Naive thymus-derived CD8-positive, alpha-beta T cell (primary cell): ENCODE measurements around the gene PRUNE1. TPM values are rescaled to one million over a fixed set of nuclear protein-coding genes. Genes with fewer than 3 reads are reported as not detected.

Source experiments
- ATAC-seq, 2 donors: fragments of 150-1000 bp; cut with Tn5 transposase in 1 of 2; sonication (Bioruptor Pico), chemical (Tn5 transposase) in 1 of 2; 1 replicate in 1 of 2; 2 replicates in 1 of 2; pipeline ENCODE4 v1.10.0; 2021; ENCODE audit warnings: mild to moderate bottlenecking in 2 of 2, moderate library complexity in 2 of 2
- POLR2A ChIA-PET: fragments of 350-600 bp; sonication (Branson Sonifier 250); formaldehyde crosslinking; loops from one replicate; lab custom pipeline; 2021; ENCODE audit warnings: antibody characterized with exemption; lab: Charles Lee
- DNase-seq, 10 donors: peaks; one replicate each; pipeline versions ENCODE4 v3.0.0 to v3.0.0-alpha.2; 2020 to 2022
- H3K27ac Mint-ChIP-seq, 10 donors: one replicate each; pipeline ENCODE4 v1.8.0; 2020 to 2022; ENCODE audit warnings: mild to moderate bottlenecking in 10 of 10, mixed read lengths in 10 of 10, moderate library complexity in 4 of 10, inconsistent platforms in 1 of 10
- H3K27me3 Mint-ChIP-seq, 5 donors: one replicate each; pipeline ENCODE4 v1.8.0; 2021 to 2022; ENCODE audit warnings: mixed read lengths in 5 of 5
- H3K36me3 Mint-ChIP-seq, 3 donors: one replicate each; pipeline ENCODE4 v1.8.0; 2020 to 2022; ENCODE audit warnings: mixed read lengths in 3 of 3, mild to moderate bottlenecking in 2 of 3, inconsistent platforms in 1 of 3
- H3K4me1 Mint-ChIP-seq, 4 donors: one replicate each; pipeline ENCODE4 v1.8.0; 2021 to 2022; ENCODE audit warnings: mixed read lengths in 4 of 4
- H3K4me3 Mint-ChIP-seq, 10 donors: one replicate each; pipeline ENCODE4 v1.8.0; 2020 to 2022; ENCODE audit warnings: mild to moderate bottlenecking in 10 of 10, mixed read lengths in 10 of 10, moderate library complexity in 6 of 10, inconsistent platforms in 1 of 10
- H3K9me3 Mint-ChIP-seq, 9 donors: one replicate each; pipeline ENCODE4 v1.8.0; 2020 to 2022; ENCODE audit warnings: mixed read lengths in 9 of 9, mild to moderate bottlenecking in 3 of 9, inconsistent platforms in 1 of 9, moderate library complexity in 1 of 9
- polyA plus RNA-seq, 3 donors: library from polyadenylated mRNA; unstranded; fragments of 300-500 nt; fragmentation: Illumina TruSeq; gene quantifications; one replicate each; pipeline ENCODE4 v1.2.3, GENCODE V29; 2021
- total RNA-seq, 8 experiments: library from RNA in 2 of 8; stranded (reverse) in 2 of 8; gene quantifications; one replicate each; pipeline ENCODE4 v1.2.3 and lab custom pipeline; 2021 to 2026

The PRUNE1 gene
- total and polyA plus RNA-seq, 5 experiments from 2014 or later, result 35.7 to 55.1 (median 53.2) TPM

GRCh38 chr1:151069103-151069486 lies 60.8 kb downstream of the PRUNE1 start:
- Mint-ChIP-seq H3K4me1 (peaks cover 16 to 44% (median 34%) of the 10 kb centered on the region in 4 donors), H3K27me3 (no peaks in the 10 kb centered on the region), H3K36me3 (peaks cover 0 to 17% (median 0%) of the 10 kb centered on the region in 3 donors), H3K27ac (peak overlapping the region; percentile 79 to 100 (median 99)), H3K9me3 (no peaks in the 10 kb centered on the region), H3K4me3 (peak overlapping the region; percentile 95 to 100 (median 100))
- POLR2A ChIA-PET, result interaction anchor here (1.5 to 9.1 kb wide), 4 partner anchors 10 to 705 kb away, joined by 3 to 186 read pairs (median 24); partner anchors contain the start of genes C1orf56, CDC42SE1, MLLT11 and RPRD2
- DNase-seq (no peak), ATAC-seq (no peak)

DNA sequence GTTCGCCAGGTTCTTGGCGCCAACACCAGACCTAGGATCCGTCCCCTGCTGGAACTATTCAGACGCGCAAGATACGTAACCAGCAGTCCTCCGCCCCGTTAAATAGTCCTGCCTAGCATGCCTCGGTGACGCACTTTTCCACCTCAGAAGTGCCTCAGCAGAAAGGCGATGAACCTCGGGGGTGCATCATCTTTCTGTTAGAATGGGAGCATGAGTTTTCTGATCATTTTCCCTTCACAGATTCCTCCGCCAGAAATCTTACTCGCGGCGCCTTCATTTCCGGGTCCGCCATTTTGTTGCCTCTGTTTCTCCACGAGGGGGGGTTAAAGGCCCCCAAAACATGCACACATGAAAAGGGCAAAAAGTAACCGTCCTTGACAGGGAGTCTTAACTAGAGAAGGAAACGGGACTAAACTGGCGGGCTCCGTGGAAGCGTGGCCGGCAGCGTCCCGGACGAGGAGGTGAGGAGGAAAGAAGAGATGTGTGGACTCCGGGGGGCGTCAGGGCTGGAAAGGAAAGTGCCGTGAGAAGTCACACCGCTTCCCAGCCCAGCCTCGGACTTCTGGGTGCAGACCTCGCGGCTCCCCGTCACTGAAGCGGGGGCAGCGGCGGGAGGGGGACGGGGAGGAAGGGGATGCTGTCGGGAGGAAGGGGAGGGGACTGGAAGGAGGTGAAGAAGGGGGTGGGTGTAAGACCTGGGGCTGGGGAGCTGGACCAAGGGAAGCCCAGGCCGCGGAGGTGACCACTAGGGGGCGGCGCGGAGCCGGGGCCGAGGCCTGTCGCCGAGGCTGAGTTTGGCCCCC lies 62.4 kb downstream of the PRUNE1 start, which contains the start of gene GABPB2:
GABPB2 (plus strand) TSS at position 288 of the 803 bp plus-strand sequence. CDS start 17,429 bp downstream, outside the sequence.
- POLR2A ChIA-PET, result interaction anchor here (0.6 to 9.1 kb wide), 19 partner anchors 12 to 707 kb away, joined by 3 to 186 read pairs (median 4); partner anchors contain the start of genes C1orf56, CDC42SE1, MLLT11 and PSMD4
- Mint-ChIP-seq H3K36me3 (peaks cover 0 to 30% (median 2%) of the 10 kb centered on the region in 3 donors), H3K4me3 (peak within 1 kb of the TSS; percentile 95 to 100 (median 100)), H3K4me1 (peaks cover 12 to 42% (median 31%) of the 10 kb centered on the region in 4 donors), H3K27me3 (no peaks in the 10 kb centered on the region), H3K9me3 (no peaks in the 10 kb centered on the region), H3K27ac (peak within 1 kb of the TSS; percentile 98 to 100 (median 100))
- peak; percentile 82 for ATAC-seq
- peak; percentile 80 to 95 (median 86) for DNase-seq

DNA sequence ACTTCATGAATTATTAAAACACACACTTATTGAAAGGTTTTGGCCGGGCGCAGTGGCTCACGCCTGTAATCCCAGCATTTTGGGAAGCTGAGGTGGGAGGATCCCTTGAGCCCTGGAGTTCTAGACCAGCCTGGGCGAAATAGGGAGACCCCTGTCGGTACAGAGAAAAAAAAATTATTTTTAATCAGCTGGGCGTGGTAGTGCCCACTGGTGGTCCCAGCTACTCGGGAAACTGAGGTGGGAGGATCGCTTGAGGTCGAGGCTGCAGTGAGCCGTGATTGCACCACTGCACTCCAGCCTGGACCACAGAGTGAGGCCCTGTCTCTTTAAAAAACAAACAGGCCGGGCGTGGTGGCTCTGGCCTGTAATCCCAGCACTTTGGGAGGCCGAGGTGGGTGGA lies 64.0 kb downstream of the PRUNE1 start:
- Mint-ChIP-seq H3K27ac (peak overlapping the region; percentile 18 to 100 (median 100)), H3K4me3 (peak overlapping the region; percentile 95 to 100 (median 100)), H3K4me1 (peaks cover 10 to 44% (median 33%) of the 10 kb centered on the region in 4 donors), H3K27me3 (no peaks in the 10 kb centered on the region), H3K9me3 (no peaks in the 10 kb centered on the region), H3K36me3 (peaks cover 0 to 38% (median 2%) of the 10 kb centered on the region in 3 donors)
- DNase-seq, result no peak
- ATAC-seq, result no peak
- POLR2A ChIA-PET, result interaction anchor here (1.2 to 9.1 kb wide), 6 partner anchors 14 to 46 kb away, joined by 3 to 186 read pairs (median 9); partner anchors contain the start of genes C1orf56, CDC42SE1 and MLLT11

Other genes with a start within 250 kb of the PRUNE1 start
- 10 to 100 TPM; 69.3 to 72.5 TPM for gene CTSS, start 242.7 kb upstream of the PRUNE1 start, total RNA-seq
- gene CTSS, start 242.7 kb upstream of the PRUNE1 start, polyA plus RNA-seq, result 100 to 1,000 TPM; 111 to 137 (median 113) TPM
- 10 to 100 TPM in 1 of 2 experiments, 1 to 10 TPM in 1; 9.0 to 11.1 TPM for gene CTSK, start 200.2 kb upstream of the PRUNE1 start, total RNA-seq
- gene CTSK, start 200.2 kb upstream of the PRUNE1 start, polyA plus RNA-seq, result under 1 TPM in 2 of 3 donors, not detected in 1; 0.21 to 0.84 TPM
- 10 to 100 TPM; 40.2 to 41.6 TPM for gene ARNT, start 131.8 kb upstream of the PRUNE1 start, total RNA-seq
- 10 to 100 TPM; 16.8 to 25.6 (median 21.6) TPM for gene ARNT, start 131.8 kb upstream of the PRUNE1 start, polyA plus RNA-seq
- not detected for gene CTXND2, start 121.3 kb upstream of the PRUNE1 start, total RNA-seq
- gene CTXND2, start 121.3 kb upstream of the PRUNE1 start, polyA plus RNA-seq, result not detected
- 10 to 100 TPM; 82.6 to 95.2 TPM for gene SETDB1, start 82.1 kb upstream of the PRUNE1 start, total RNA-seq
- 10 to 100 TPM in 2 of 3 donors, 1 to 10 TPM in 1; 9.9 to 17.5 (median 10.1) TPM for gene SETDB1, start 82.1 kb upstream of the PRUNE1 start, polyA plus RNA-seq
- gene CERS2, start 33.6 kb upstream of the PRUNE1 start, total RNA-seq, result 100 to 1,000 TPM; 142 to 143 TPM
- 100 to 1,000 TPM; 110 to 129 (median 118) TPM for gene CERS2, start 33.6 kb upstream of the PRUNE1 start, polyA plus RNA-seq
- gene ANXA9, start 26.2 kb upstream of the PRUNE1 start, total RNA-seq, result under 1 TPM in 1 of 2 experiments, not detected in 1; 0.49 TPM
- gene ANXA9, start 26.2 kb upstream of the PRUNE1 start, polyA plus RNA-seq, result under 1 TPM in 1 of 3 donors, not detected in 2; 0.10 TPM
- 10 to 100 TPM; 18.3 to 20.2 TPM for gene MINDY1, start 1.5 kb upstream of the PRUNE1 start, total RNA-seq
- 10 to 100 TPM in 1 of 3 donors, 1 to 10 TPM in 2; 2.7 to 12.6 (median 4.9) TPM for gene MINDY1, start 1.5 kb upstream of the PRUNE1 start, polyA plus RNA-seq
- 1 to 10 TPM; 3.8 to 5.3 TPM for gene BNIPL, start 28.1 kb downstream of the PRUNE1 start, total RNA-seq
- gene BNIPL, start 28.1 kb downstream of the PRUNE1 start, polyA plus RNA-seq, result under 1 TPM in 2 of 3 donors, not detected in 1; 0.15 to 0.30 TPM
- gene C1orf56, start 39.3 kb downstream of the PRUNE1 start, total RNA-seq, result 1 to 10 TPM; 4.2 to 4.4 TPM
- gene C1orf56, start 39.3 kb downstream of the PRUNE1 start, polyA plus RNA-seq, result 1 to 10 TPM; 2.6 to 5.2 (median 4.5) TPM
- gene CDC42SE1, start 51.2 kb downstream of the PRUNE1 start, total RNA-seq, result 100 to 1,000 TPM; 482 TPM
- 10 to 100 TPM; 77.9 to 89.3 (median 80.9) TPM for gene CDC42SE1, start 51.2 kb downstream of the PRUNE1 start, polyA plus RNA-seq
- 1 to 10 TPM; 4.9 to 5.8 TPM for gene MLLT11, start 51.9 kb downstream of the PRUNE1 start, total RNA-seq
- gene MLLT11, start 51.9 kb downstream of the PRUNE1 start, polyA plus RNA-seq, result 1 to 10 TPM; 6.7 to 7.5 (median 7.4) TPM
- 10 to 100 TPM; 39.6 to 43.8 TPM for gene GABPB2, start 62.3 kb downstream of the PRUNE1 start, total RNA-seq
- gene GABPB2, start 62.3 kb downstream of the PRUNE1 start, polyA plus RNA-seq, result 10 to 100 TPM in 1 of 3 donors, 1 to 10 TPM in 2; 4.8 to 16.4 (median 5.4) TPM
- gene SEMA6C, start 138.2 kb downstream of the PRUNE1 start, total RNA-seq, result 10 to 100 TPM; 10.6 to 13.2 TPM
- 1 to 10 TPM in 1 of 3 donors, under 1 TPM in 2; 0.57 to 1.1 (median 0.81) TPM for gene SEMA6C, start 138.2 kb downstream of the PRUNE1 start, polyA plus RNA-seq
- gene TNFAIP8L2, start 148.2 kb downstream of the PRUNE1 start, total RNA-seq, result 10 to 100 TPM; 31.5 to 33.1 TPM
- gene TNFAIP8L2, start 148.2 kb downstream of the PRUNE1 start, polyA plus RNA-seq, result 10 to 100 TPM in 2 of 3 donors, 1 to 10 TPM in 1; 9.9 to 37.4 (median 11.7) TPM
- 1 to 10 TPM; 2.5 to 4.5 TPM for gene LYSMD1, start 157.5 kb downstream of the PRUNE1 start, total RNA-seq
- under 1 TPM in 2 of 3 donors, not detected in 1; 0.23 to 0.30 TPM for gene LYSMD1, start 157.5 kb downstream of the PRUNE1 start, polyA plus RNA-seq
- 10 to 100 TPM; 57.8 to 65.2 TPM for gene SCNM1, start 157.7 kb downstream of the PRUNE1 start, total RNA-seq
- 10 to 100 TPM; 53.7 to 74.2 (median 63.5) TPM for gene SCNM1, start 157.7 kb downstream of the PRUNE1 start, polyA plus RNA-seq
- 1 to 10 TPM; 2.0 to 4.6 TPM for gene TMOD4, start 167.5 kb downstream of the PRUNE1 start, total RNA-seq
- under 1 TPM in 2 of 3 donors, not detected in 1; 0.50 to 0.59 TPM for gene TMOD4, start 167.5 kb downstream of the PRUNE1 start, polyA plus RNA-seq
- 10 to 100 TPM; 58.3 to 68.9 TPM for gene VPS72, start 181.7 kb downstream of the PRUNE1 start, total RNA-seq
- 10 to 100 TPM; 69.7 to 79.1 (median 70.9) TPM for gene VPS72, start 181.7 kb downstream of the PRUNE1 start, polyA plus RNA-seq
- 10 to 100 TPM; 52.5 to 55.8 TPM for gene PIP5K1A, start 190.1 kb downstream of the PRUNE1 start, total RNA-seq
- 10 to 100 TPM in 2 of 3 donors, 1 to 10 TPM in 1; 8.5 to 11.0 (median 10.9) TPM for gene PIP5K1A, start 190.1 kb downstream of the PRUNE1 start, polyA plus RNA-seq
- gene PSMD4, start 246.3 kb downstream of the PRUNE1 start, total RNA-seq, result 100 to 1,000 TPM; 126 to 130 TPM
- gene PSMD4, start 246.3 kb downstream of the PRUNE1 start, polyA plus RNA-seq, result 100 to 1,000 TPM; 220 to 239 (median 228) TPM